GM18951 (cell line): ENCODE results near the gene POLR1D.

Experiments
- POLR2A ChIP-seq: IDR thresholded peaks from 4 replicates; pipeline ENCODE4 v1.6.1; 2011; ENCODE audit warnings: mild to moderate bottlenecking; ENCODE audit not compliant: insufficient read length, insufficient read depth; ENCODE audit errors: extremely low read depth
- in situ Hi-C: fragments of 300-500 bp; cut with MboI; formaldehyde crosslinking; loops from one replicate; pipeline ENCODE4 v1.12.0; 2022; ENCODE audit warnings: low sequenced_read_pairs, mixed read lengths, inconsistent platforms; ENCODE audit not compliant: unreplicated experiment

Gene POLR1D

DNA sequence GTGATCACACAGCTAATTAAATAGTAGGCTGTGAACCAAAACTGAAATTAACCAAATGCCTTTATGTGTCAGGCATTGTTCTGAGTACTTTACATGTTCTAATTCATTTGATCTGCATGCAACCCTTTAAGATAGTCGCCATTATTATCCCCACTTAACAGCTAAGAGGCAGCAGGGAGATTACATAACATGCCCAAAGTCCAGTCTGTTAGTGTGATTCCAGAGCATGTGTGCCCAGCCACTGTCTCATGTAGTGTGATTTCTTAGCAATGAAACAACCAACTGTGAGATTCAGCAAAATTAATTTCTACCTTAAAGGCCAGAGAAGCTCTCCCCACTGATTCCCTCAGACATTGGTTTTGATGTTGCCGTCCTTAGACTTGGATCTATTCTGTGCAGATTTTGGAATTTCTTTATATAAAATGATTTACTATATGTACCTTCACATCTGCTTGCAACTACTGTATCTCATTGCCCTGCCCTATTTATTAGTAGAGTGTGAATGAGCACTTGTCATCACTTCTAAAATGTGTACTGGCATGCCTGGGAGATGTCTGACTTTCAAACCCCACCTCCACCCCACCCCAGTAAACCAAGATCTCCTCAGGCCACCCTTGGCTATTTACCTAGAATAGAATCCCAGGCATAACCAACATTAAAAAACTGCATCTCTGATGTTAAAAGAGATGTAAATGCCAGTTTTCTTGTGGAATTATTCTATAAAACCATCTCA lies 41.2 kb downstream of the POLR1D start:
- in situ Hi-C loops: no loop called here

DNA sequence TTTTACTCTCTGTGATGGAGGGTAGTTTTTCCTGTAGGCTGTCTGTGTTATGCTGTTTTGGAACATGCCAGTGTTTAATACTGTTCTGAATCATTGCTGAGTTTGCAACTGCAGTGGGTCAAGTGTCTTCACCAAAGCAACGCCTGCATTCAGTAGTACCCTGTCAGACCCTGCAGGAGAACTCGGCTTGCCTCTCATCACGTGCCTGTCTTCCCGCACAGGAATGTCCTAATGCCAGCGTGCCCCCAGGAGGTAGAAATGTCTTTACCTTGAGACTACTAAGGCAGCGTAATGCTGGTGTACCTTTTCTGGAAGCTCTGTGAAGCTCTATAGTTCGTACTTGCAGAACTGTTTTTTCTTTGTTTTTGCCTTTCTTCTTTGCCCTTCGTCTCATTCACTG lies 42.3 kb downstream of the POLR1D start:
- TF ChIP-seq POLR2A: no peak
- in situ Hi-C loops: no loop called here

More for the DNA sequence above, 41.2 kb downstream of the POLR1D start:
- TF ChIP-seq POLR2A: no peak

DNA sequence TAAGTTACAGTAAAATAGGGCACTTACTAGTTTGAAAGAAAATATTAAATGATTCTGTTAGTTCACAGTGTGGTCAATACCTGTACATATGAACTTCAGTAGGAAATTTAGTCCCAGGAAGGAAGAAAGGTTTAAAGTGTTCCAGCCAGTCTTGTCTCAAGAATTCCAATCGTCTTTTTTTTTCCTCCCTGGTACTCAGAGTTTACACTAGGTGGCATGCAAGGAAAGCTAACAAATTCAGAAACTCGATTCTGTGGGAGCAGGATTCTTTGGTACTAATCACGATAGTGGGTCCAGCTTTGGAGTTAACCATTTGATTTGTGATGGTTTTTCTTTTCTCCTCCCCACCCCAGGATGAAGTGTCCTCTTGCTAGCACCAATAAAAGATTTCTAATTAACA lies 43.6 kb downstream of the POLR1D start:
- no peak for TF ChIP-seq POLR2A
- in situ Hi-C loops: no loop called here

DNA sequence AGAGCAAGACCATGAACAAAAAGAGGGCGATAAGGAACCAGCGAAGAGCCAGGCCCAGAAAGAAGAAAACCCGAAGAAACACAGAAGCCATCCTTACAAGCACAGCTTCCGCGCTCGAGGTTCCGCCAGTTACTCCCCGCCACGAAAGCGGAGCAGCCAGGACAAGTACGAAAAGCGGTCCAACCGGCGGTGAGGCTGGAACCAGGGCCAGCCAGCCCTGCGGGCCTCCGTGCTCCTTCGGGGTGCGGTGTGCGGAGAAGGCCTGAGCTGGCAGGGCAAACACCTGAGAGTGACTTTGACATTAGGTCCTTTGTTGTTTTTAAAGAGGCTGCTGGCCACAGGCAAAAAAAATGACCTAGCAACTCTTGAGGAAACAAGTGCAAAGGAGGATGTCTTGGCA lies 44.1 kb downstream of the POLR1D start:
- in situ Hi-C loops: no loop called here

DNA sequence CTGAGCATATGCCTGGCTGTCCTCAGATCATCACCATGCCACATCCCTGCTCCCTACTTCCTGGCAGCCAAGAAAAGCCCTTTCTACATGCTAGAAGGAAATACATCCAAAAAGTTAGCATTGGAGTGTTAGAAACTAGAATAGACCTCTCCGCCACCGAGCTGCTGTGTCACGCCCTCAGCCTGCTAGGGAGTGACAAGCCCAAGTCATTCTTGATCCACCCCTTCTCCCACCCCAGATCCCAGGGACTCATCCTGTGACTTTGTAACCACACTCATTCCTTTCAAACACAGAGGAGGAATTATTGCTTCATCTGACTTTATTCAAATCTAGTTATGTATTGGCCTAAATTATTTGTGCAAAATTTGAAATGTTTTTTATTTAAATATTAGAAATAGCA lies 45.3 kb downstream of the POLR1D start:
- in situ Hi-C loops: no loop called here
- no peak for TF ChIP-seq POLR2A

More for the DNA sequence above, 44.1 kb downstream of the POLR1D start:
- no peak for TF ChIP-seq POLR2A

DNA sequence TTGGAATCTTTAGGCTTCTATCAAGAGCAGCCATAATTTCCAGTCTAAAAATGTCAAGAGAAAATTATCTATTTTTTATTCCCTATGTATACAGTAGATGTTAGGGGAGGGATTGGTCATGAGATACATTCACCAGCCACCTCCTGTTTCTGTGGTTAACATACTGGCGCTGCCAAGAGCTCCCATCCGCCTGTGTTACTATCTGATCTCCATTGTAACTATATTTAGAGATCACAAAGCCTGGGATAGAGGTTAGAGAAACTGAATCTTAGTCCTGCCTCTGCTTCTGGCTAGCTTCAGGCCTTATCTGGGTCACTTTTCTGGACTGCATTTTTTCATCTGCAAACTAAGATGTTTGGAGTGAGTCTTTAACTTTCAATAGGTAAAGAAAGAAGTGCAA lies 46.3 kb downstream of the POLR1D start:
- TF ChIP-seq POLR2A: no peak
- in situ Hi-C loops: no loop called here

DNA sequence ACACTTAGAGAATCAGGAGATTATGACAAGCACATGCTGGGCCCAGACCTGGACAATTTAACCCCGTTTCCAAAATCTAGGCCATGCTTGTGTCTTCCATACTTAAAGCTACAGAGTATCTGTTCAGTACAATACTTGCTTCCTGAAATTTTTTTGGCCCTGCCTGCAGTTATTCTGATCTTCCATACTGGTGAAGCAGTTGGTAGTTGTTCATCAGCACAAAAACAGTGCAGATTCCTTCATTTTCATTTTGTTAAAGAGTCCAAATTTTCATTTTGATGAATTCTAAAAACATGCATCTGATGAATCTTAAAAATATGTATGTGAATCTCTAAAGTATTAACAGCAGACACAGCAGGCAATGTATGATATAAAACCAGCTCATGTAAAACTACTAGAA lies 49.2 kb downstream of the POLR1D start:
- in situ Hi-C loops: no loop called here
- no peak for TF ChIP-seq POLR2A

DNA sequence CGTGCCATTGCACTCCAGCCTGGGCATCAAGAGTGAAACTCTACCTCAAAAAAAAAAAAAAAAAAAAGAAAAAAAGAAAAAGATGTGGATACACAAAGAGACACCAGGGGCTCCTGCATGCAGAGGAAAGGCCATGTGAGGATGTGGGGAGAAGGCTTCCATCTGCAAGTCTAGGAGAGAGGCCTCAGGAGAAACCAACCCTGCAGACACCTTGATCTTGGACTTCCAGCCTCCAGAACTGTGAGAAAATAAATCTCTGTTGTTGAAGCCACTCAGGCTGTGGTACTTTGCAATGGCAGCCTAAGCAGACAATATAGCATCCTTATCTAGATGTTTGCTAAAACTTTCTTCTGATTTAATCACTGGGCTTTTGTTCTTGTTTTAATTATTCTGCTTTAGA lies 50.3 kb downstream of the POLR1D start:
- in situ Hi-C loops: no loop called here
- TF ChIP-seq POLR2A: no peak
